Right kidney (tissue), 1 donor: Measurements from ENCODE around the gene PCED1B.
"Not testable (repeated sequence)": the region's sequence is repeated elsewhere in the genome, so short reads cannot be mapped to it uniquely, and the experiment has no call there.

ENCODE experiments used
- DNase-seq: peaks from one replicate; pipeline ENCODE4 v3.0.0-alpha.2; 2016

Gene PCED1B

GRCh38 chr12:47277972-47278448 lies 198.6 kb downstream of the PCED1B start:
- no peak for DNase-seq

- not testable (repeated sequence) for DNase-seq
These were observed 200.3 kb downstream of the PCED1B start for GRCh38 chr12:47279758-47280157.

- no peak for DNase-seq
These were observed 201.3 kb downstream of the PCED1B start for GRCh38 chr12:47280543-47281300.

GRCh38 chr12:47281667-47282171 lies 202.3 kb downstream of the PCED1B start:
- no peak for DNase-seq

GRCh38 chr12:47282206-47282605 lies 202.8 kb downstream of the PCED1B start:
- DNase-seq: no peak
